ENCODE data around the gene DIAPH2. TPM values are rescaled to one million over a fixed set of nuclear protein-coding genes. Genes with fewer than 3 reads are reported as not detected.

Gene DIAPH2
- total and polyA plus RNA-seq, 2 experiments from 2014 or later, result 16.2 to 56.6 TPM

DNA sequence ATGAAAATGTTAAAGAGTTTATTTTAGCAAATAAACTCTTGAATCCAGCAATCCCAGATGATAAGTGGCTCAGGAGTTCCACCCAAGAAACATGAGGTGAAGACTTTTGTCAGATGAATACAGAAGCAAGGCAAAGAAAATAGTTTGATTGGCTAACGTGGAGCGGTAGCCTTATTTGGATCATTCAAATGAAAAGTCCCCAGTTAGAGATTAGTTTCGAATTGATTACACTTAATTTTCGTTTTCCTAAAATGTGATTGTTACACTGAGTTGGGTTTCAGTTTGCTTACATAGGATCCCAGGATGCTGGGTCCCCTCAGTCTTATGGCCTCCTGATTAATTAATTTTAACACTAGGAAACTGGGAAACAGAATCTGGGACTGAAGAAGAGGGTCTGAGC, 122.7 kb downstream of the DIAPH2 start:
- H2AFZ ChIP-seq, result no peak overlapping the region
- H3K4me2 ChIP-seq, result no peak overlapping the region
- H3K9me3 Mint-ChIP-seq, result peaks cover 4% of the 10 kb centered on the region; the same call in 1 of the 3 replicates
- no peaks in the 10 kb centered on the region for H3K79me2 ChIP-seq (replicated peaks; ENCODE audit: insufficient read depth)
- TF ChIP-seq, protein P1, sequence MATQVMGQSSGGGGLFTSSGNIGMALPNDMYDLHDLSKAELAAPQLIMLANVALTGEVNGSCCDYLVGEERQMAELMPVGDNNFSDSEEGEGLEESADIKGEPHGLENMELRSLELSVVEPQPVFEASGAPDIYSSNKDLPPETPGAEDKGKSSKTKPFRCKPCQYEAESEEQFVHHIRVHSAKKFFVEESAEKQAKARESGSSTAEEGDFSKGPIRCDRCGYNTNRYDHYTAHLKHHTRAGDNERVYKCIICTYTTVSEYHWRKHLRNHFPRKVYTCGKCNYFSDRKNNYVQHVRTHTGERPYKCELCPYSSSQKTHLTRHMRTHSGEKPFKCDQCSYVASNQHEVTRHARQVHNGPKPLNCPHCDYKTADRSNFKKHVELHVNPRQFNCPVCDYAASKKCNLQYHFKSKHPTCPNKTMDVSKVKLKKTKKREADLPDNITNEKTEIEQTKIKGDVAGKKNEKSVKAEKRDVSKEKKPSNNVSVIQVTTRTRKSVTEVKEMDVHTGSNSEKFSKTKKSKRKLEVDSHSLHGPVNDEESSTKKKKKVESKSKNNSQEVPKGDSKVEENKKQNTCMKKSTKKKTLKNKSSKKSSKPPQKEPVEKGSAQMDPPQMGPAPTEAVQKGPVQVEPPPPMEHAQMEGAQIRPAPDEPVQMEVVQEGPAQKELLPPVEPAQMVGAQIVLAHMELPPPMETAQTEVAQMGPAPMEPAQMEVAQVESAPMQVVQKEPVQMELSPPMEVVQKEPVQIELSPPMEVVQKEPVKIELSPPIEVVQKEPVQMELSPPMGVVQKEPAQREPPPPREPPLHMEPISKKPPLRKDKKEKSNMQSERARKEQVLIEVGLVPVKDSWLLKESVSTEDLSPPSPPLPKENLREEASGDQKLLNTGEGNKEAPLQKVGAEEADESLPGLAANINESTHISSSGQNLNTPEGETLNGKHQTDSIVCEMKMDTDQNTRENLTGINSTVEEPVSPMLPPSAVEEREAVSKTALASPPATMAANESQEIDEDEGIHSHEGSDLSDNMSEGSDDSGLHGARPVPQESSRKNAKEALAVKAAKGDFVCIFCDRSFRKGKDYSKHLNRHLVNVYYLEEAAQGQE (IDR thresholded peaks at IDR 0.05; ENCODE audit: unreplicated experiment), result no peak
- no peak for TF ChIP-seq STAT1 (IDR thresholded peaks at IDR 0.05; ENCODE audit: unreplicated experiment)
- TF ChIP-seq POLR2AphosphoS5 (IDR thresholded peaks at IDR 0.05; ENCODE audit: low read depth), result no peak
- no peak for TF ChIP-seq EZH2phosphoT487 (IDR thresholded peaks at IDR 0.05; ENCODE audit: unreplicated experiment)
- TF ChIP-seq, protein P2, sequence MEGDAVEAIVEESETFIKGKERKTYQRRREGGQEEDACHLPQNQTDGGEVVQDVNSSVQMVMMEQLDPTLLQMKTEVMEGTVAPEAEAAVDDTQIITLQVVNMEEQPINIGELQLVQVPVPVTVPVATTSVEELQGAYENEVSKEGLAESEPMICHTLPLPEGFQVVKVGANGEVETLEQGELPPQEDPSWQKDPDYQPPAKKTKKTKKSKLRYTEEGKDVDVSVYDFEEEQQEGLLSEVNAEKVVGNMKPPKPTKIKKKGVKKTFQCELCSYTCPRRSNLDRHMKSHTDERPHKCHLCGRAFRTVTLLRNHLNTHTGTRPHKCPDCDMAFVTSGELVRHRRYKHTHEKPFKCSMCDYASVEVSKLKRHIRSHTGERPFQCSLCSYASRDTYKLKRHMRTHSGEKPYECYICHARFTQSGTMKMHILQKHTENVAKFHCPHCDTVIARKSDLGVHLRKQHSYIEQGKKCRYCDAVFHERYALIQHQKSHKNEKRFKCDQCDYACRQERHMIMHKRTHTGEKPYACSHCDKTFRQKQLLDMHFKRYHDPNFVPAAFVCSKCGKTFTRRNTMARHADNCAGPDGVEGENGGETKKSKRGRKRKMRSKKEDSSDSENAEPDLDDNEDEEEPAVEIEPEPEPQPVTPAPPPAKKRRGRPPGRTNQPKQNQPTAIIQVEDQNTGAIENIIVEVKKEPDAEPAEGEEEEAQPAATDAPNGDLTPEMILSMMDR (conservative IDR thresholded peaks at IDR 0.05; ENCODE audit: low read depth in 2 of 2), result no peak
- TF ChIP-seq, protein P3, sequence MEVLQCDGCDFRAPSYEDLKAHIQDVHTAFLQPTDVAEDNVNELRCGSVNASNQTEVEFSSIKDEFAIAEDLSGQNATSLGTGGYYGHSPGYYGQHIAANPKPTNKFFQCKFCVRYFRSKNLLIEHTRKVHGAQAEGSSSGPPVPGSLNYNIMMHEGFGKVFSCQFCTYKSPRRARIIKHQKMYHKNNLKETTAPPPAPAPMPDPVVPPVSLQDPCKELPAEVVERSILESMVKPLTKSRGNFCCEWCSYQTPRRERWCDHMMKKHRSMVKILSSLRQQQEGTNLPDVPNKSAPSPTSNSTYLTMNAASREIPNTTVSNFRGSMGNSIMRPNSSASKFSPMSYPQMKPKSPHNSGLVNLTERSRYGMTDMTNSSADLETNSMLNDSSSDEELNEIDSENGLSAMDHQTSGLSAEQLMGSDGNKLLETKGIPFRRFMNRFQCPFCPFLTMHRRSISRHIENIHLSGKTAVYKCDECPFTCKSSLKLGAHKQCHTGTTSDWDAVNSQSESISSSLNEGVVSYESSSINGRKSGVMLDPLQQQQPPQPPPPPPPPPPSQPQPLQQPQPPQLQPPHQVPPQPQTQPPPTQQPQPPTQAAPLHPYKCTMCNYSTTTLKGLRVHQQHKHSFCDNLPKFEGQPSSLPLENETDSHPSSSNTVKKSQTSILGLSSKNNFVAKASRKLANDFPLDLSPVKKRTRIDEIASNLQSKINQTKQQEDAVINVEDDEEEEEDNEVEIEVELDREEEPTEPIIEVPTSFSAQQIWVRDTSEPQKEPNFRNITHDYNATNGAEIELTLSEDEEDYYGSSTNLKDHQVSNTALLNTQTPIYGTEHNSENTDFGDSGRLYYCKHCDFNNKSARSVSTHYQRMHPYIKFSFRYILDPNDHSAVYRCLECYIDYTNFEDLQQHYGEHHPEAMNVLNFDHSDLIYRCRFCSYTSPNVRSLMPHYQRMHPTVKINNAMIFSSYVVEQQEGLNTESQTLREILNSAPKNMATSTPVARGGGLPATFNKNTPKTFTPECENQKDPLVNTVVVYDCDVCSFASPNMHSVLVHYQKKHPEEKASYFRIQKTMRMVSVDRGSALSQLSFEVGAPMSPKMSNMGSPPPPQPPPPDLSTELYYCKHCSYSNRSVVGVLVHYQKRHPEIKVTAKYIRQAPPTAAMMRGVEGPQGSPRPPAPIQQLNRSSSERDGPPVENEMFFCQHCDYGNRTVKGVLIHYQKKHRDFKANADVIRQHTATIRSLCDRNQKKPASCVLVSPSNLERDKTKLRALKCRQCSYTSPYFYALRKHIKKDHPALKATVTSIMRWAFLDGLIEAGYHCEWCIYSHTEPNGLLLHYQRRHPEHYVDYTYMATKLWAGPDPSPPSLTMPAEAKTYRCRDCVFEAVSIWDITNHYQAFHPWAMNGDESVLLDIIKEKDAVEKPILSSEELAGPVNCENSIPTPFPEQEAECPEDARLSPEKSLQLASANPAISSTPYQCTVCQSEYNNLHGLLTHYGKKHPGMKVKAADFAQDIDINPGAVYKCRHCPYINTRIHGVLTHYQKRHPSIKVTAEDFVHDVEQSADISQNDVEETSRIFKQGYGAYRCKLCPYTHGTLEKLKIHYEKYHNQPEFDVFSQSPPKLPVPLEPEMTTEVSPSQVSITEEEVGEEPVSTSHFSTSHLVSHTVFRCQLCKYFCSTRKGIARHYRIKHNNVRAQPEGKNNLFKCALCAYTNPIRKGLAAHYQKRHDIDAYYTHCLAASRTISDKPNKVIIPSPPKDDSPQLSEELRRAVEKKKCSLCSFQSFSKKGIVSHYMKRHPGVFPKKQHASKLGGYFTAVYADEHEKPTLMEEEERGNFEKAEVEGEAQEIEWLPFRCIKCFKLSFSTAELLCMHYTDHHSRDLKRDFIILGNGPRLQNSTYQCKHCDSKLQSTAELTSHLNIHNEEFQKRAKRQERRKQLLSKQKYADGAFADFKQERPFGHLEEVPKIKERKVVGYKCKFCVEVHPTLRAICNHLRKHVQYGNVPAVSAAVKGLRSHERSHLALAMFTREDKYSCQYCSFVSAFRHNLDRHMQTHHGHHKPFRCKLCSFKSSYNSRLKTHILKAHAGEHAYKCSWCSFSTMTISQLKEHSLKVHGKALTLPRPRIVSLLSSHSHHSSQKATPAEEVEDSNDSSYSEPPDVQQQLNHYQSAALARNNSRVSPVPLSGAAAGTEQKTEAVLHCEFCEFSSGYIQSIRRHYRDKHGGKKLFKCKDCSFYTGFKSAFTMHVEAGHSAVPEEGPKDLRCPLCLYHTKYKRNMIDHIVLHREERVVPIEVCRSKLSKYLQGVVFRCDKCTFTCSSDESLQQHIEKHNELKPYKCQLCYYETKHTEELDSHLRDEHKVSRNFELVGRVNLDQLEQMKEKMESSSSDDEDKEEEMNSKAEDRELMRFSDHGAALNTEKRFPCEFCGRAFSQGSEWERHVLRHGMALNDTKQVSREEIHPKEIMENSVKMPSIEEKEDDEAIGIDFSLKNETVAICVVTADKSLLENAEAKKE (CRISPR knock-in tag; IDR thresholded peaks at IDR 0.05), result no peak
- no peak for TF ChIP-seq EZH2 (IDR thresholded peaks at IDR 0.05; ENCODE audit: low read depth, unreplicated experiment)
- no peak for TF ChIP-seq NANOG (IDR thresholded peaks at IDR 0.05; ENCODE audit: borderline replicate concordance)
- TF ChIP-seq, protein P4, sequence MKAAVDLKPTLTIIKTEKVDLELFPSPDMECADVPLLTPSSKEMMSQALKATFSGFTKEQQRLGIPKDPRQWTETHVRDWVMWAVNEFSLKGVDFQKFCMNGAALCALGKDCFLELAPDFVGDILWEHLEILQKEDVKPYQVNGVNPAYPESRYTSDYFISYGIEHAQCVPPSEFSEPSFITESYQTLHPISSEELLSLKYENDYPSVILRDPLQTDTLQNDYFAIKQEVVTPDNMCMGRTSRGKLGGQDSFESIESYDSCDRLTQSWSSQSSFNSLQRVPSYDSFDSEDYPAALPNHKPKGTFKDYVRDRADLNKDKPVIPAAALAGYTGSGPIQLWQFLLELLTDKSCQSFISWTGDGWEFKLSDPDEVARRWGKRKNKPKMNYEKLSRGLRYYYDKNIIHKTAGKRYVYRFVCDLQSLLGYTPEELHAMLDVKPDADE (IDR thresholded peaks at IDR 0.05), result no peak
- no peak overlapping the region for H3K4me3 ChIP-seq
- no peaks in the 10 kb centered on the region for H3K9me2 ChIP-seq (ENCODE audit: insufficient read depth)
- no peak overlapping the region for H3K4me3 Mint-ChIP-seq
- no peaks in the 10 kb centered on the region for H3K4me1 Mint-ChIP-seq
- DNase-seq (ENCODE audit: low spot score), result no peak
- H3K27me3 Mint-ChIP-seq (ENCODE audit: insufficient read depth, low read depth, poor library complexity), result no peaks in the 10 kb centered on the region
- H3K27ac Mint-ChIP-seq, result no peak overlapping the region
- H3K27ac ChIP-seq (ENCODE audit: low read depth), result no peak overlapping the region
- no peaks in the 10 kb centered on the region for H3K27me3 ChIP-seq (ENCODE audit: insufficient read depth)
- no peaks in the 10 kb centered on the region for H3K4me1 ChIP-seq (ENCODE audit: insufficient read depth)
- H4K20me1 ChIP-seq (replicated peaks; ENCODE audit: insufficient read depth), result no peaks in the 10 kb centered on the region
- H3F3A ChIP-seq (replicated peaks; ENCODE audit: low read depth), result no peaks in the 10 kb centered on the region
- no peak for ATAC-seq
- peaks cover 4% of the 10 kb centered on the region; the same call in 2 of the 3 replicates for H3K36me3 Mint-ChIP-seq (ENCODE audit: low read depth)
- H3K36me3 ChIP-seq (ENCODE audit: insufficient read depth), result no peaks in the 10 kb centered on the region

Data from GM23338 (cell line).